Activated CD4-positive, alpha-beta T cell treated with anti-CD3 and anti-CD28 coated beads, Interleukin-2, Interleukin-6, amounts not matched to agents 100 ng/mL and 50 ng/mL, durations not matched to agents 16 hours and 8 hours (primary cell): ENCODE measurements around the gene PRKCE.

Experiments
- DNase-seq: peaks from one replicate; pipeline ENCODE4 v3.0.0-alpha.2; 2020

The PRKCE gene

DNA sequence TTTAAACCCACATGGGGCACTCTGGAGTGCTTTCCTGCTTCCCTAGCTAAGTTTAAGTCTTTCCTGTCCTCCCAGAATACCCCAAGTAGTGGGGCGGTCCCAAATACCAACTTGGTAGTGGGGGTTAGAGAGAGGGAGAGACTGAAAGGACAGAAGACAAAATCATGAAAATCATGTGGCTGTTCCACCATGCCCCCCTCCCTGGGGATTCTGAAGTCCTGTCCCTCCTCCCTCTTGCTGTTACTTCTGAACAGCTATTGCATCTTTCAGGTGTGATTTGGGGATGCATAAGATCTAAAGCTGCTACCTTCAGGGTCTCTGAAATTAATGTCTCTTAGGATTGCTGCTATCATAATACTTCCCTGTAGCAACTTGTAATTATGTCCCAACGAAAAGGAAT is 378.9 kb downstream of the PRKCE start:
- DNase-seq, result no peak

DNA sequence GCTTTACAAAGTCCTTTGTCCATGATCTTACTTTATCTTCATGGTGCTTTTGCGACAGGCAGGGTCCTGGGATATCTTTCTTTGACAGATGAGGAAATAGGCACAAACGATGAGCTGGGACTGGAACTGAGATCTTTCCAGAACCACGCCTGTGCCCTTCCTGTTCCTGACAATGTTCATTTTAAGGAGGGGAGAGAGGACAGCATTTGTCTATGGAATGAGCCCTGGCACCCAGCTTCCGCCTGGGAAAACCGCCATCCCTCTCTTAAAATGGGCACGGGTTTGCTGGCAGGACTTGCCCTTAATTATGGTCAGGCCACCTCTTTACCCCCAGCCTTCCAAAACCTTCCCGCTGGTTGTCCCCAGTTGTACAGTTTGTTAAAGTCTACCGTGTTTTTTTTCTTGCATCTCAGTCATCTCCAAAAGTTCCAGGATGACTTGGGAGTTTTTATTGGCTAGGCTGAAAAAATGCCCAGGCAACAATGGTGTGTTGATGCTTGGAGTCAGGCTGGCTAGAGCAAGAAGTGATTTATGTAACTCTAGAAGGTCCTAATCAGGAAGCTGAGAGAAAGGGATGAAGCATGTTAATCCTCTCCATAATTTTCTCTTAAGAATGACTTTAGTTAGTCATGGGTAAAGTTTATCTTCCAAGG is 380.8 kb downstream of the PRKCE start:
- DNase-seq, result no peak

DNA sequence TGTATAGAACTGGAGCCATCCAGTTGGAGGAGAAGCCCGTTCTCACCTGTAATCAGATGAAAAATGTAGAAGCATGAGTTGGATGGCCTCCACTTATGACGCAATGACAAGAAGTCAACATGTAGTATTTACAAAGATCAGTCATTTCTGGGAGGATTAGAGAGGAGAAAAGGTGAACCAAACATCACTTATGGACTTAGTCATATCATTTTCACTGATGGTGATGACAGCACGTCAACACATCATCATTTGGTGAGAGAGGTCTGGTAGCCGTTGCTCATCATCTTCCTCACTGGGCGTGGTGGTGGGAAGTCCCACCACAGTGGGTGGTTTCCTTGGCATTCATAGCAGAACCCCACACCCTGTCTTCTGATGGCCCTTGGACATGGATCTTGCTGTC is 381.5 kb downstream of the PRKCE start:
- DNase-seq, result peak; percentile 91

- DNase-seq, result no peak
These were observed 383.1 kb downstream of the PRKCE start for GRCh38 chr2:46034535-46034934.

DNA sequence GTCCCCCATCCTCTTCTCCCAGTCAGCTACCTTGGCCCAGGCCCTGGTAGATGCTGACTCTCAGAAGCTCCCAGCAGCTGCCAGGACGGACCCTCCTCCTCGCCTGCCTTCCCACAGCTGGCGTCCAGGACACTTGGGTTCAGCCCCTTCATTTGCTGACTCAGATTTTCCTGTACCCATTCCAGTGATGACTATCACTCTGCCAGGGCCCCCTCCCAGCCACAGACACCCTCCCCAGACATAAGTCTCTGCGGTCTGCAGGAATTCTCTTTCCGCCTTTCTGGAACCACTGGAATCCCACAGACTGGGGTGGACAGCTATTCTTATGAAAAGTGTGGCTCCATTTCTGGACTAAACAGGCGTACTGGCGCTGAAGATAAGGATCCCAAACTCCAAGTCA is 385.5 kb downstream of the PRKCE start:
- no peak for DNase-seq

DNA sequence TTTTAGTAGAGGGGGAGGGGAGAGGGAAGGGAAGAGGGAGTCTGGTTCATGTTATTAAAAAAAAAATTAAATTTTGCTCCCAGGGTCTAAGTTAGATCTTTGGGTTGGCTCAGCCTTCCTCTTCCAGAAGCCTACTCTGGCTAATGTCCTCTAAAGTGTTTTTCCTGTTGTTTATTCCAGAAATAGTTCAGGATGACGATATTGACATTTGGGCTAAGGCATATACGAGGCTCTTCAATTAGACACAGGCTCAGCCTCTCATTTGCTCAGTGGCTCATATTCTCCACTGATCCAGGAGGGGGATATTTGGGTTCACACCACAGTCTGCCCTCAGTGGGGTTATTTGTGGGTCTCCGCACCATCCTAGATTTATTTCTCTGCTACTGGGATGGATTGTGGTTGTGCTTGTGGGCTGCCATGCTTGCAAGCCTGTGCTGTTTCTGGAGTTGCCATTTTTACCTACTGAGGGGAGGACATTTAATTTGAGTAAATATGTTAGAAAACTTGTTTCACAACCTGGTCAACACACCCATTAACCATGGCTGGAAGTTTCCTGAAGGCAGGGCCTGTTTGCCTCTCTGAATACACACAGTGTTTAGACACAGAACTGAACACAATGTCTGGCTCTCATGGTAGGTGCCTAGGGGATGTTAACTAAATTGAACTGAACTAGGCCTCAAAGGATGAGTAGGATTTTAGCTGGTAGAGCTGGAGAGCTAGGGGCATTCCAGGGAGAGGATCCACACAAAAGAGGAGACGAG is 388.2 kb downstream of the PRKCE start:
- no peak for DNase-seq

DNA sequence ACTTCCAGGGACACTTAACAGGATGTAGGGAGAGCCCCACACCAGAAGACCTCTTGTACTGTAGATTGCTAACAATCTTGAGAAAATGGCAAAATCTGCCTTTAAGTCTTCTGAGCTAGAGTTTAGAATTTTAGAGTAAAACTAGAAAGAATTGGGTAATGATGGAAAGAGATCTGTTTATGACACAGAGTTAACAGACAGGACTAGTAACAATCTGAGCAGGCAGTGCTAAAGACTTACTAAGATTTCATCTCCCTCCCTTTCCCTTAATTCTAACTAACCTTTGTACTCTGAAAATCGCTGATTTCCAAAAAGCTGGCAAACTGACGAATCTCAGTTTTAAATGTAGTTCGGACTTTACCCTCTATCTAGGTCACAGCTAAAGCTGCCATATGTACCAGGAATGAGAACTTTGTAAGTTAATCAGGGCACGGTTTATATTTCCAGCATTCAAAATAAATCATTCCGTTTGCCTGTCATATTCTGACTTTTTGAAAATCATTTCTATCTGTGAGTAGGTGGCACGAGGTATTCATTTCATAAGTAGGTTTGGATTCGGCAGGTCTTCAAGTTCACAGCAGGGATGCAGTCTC is 389.2 kb downstream of the PRKCE start:
- DNase-seq, result no peak

- no peak for DNase-seq
These were observed 390.0 kb downstream of the PRKCE start for GRCh38 chr2:46041434-46041833.

DNA sequence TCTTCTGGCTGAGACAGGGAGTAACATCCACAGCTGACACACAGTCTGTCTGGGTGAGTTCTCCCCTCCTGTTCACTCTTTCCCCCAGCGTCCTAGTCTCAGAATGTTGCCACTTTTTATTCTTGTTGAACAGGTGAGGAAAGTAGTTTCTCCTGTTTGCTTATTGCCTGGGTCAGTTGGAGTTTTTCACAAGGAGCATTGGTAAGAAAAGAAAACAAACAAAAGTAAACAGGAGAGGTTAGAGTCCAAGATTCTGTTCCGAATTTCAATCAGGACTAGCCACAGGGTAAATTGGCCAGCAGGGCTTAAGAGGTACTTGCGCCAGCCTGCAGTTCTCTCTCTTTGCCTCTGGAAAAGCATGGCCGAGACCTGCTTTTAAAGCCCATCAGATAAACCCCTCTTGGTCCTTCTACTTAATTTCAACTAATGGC is 390.7 kb downstream of the PRKCE start:
- no peak for DNase-seq

GRCh38 chr2:46042711-46043110 is 391.2 kb downstream of the PRKCE start:
- DNase-seq, result no peak

- peak; percentile 39 for DNase-seq
These were observed 394.4 kb downstream of the PRKCE start for GRCh38 chr2:46045888-46046287.

GRCh38 chr2:46047290-46047689 is 395.8 kb downstream of the PRKCE start:
- DNase-seq, result no peak

GRCh38 chr2:46048693-46049092 is 397.2 kb downstream of the PRKCE start:
- no peak for DNase-seq

DNA sequence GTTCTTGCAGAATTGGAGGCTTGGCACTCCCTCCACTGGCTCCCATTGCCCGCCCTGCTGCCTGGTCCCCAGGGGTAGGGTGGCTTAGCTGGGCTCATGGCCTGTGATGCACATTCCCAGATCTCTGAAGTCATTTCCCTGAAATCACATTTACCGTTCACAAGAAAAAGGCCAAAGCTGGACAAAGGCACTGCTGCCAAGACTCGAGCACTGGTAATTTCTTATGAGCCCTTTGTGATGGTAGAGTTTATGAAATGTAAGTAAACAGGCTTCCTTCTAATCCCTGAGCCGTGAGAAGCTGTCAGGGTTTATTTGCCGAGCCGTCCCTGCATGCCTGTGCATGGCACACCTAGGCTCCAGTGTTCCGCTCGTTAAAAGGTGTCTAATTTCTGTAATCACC is 398.6 kb downstream of the PRKCE start:
- no peak for DNase-seq

- no peak for DNase-seq
These were observed 399.0 kb downstream of the PRKCE start for GRCh38 chr2:46050489-46050888.

DNA sequence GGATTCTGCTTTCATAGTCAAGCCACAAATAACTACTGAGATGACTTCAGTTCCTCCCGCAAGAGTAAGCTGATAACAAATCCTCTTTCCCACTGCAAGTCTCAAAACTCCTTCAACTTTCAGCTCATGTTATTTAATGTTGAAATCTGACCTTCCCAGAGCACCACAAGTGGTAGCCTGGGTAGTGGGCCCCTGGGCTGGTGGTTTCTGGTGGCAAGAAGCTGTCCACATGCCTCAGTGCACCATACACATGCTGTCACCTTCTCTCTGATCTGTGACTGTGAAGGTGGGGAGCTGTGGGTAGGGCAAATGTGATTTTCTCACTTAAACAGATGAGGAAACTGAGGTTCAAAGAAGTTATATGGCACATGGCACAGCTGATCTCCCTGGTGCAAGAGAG is 399.6 kb downstream of the PRKCE start:
- DNase-seq, result peak; percentile 39

- DNase-seq, result no peak
These were observed 402.1 kb downstream of the PRKCE start for GRCh38 chr2:46053564-46053963.

DNA sequence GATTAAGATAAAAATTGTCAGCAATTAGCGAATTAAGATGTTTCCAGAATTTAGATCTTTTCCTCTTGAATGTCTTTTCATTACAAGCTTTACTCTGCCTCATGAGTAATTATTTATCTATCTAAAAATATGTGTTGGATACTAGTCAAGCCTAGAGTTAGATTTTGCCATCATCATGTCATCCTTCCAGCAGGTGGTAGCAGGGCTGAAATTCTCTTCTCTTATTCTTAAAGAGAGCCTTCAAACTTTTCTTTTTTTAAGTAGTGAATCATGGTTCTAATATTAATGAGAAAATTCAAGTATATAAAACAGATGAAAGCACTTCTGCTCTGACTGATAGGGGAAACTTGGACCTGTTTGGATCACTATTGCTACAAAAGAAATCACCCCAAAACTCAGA is 405.1 kb downstream of the PRKCE start:
- no peak for DNase-seq

- no peak for DNase-seq
These were observed 406.7 kb downstream of the PRKCE start for GRCh38 chr2:46058140-46058539.

DNA sequence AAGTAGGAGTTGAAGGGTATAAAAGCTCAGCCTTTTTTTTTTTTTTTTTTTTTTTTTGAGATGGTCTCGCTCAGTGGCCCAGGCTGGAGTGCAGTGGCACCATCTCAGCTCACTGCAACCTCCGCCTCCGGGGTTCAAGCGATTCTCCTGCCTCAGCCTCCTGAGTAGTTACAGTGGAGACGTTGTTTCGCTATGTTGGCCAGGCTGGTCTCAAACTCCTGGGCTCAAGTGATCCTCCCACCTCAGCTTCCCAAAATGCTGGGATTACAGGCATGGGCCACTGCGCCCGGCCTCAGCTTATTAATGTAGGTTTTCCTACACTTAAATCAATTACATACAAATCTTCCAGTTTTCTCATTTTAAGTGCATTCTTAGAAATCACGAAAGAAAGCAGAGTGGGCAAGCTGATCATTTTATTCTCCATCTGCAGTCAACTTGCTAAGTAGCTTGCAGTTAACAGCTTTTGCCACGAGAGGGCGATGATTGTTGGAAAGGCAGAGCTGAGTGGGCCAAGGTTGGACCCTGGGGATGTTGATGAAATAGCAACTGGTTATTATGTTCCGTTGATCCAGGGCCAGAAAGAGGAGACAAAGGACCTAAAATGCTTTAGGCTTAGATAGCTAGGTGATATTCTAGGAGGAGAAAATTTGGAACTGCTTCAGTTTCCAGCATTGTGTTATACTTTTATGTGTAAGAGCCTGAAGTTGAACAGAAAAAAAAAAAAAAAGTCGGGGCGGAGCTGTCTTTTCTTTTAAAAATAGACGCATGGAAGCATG is 411.4 kb downstream of the PRKCE start:
- DNase-seq, result peak; percentile 87

- DNase-seq, result no peak
These were observed 412.9 kb downstream of the PRKCE start for GRCh38 chr2:46064396-46064795.

DNA sequence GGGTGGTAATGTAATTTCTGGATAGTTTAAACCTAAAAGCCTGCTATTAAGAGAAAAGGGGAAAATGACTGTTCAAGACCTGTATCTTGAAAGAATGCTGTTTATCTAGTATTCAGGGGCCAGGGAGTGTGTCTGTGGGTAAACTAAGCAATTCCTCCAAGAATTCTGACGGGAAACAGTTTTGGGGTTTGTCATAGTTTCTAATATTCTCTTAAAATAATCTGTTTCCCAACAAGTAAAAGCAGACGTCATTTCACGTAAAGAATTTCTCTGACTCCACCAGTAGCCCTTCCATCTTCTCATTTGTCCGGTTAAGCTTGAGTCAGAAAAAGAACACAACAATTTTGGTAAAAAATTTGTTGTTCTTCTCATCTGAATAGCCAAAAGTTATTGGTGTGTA is 413.7 kb downstream of the PRKCE start:
- no peak for DNase-seq

GRCh38 chr2:46066116-46066515 is 414.6 kb downstream of the PRKCE start:
- no peak for DNase-seq

DNA sequence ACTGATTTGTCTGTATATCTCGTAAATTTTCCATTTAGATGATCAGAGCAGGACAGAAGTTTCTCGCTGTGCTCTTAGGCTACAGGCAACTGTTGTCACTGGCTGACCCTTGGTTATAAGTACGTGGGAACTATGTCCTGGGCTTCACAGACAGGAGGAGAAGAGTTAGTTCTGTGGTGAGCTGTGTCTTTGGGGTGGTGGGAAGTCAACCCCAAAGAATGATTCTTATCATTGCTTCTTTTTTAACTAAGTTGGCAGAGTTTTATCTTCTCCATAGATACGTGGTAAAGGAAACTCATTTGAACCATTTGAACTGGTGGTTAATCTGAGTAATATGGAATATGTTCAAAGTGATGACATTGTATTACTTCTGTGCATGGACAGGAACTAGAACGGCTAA is 415.1 kb downstream of the PRKCE start:
- DNase-seq, result peak; percentile 32
